ENCODE measurements around the gene NLGN1. TPM values are rescaled to one million over a fixed set of nuclear protein-coding genes. Genes with fewer than 3 reads are reported as not detected.

Gene NLGN1
- total RNA-seq, 1 donor from 2014 or later = not detected

DNA sequence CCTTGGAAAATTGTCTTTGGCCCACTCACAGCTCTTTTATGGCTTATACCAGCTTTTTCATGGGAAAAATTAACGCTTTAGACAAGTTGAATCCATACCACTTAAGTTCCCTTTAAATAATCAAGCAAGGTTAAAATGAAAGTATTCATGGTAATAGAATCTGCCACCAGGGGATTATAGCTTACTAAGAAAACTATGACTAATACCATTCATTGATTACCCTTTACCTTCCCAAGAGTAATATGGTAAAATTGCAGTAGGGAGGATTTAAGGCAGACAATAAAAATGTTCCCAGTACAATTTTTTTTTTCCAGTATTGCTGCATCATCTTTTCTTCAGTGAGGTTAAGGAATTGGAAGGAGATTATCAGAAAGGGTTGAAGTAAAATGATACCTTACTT lies 820.5 kb downstream of the NLGN1 start:
- H3K4me3 Mint-ChIP-seq = no peak overlapping the region
- ATAC-seq (ENCODE audit: low read depth) (no peak), DNase-seq (no peak)
- no peak overlapping the region for H3K27ac Mint-ChIP-seq
- intact Hi-C loops (cut with micrococcal nuclease) = no loop called here
- H3K9me3 Mint-ChIP-seq = peaks cover 8% of the 10 kb centered on the region
- H3K27me3 Mint-ChIP-seq = no peaks in the 10 kb centered on the region
- H3K36me3 Mint-ChIP-seq (ENCODE audit: low read depth) = no peaks in the 10 kb centered on the region
- no peaks in the 10 kb centered on the region for H3K4me1 Mint-ChIP-seq
- ChIA-PET POLR2A (no interaction called here), CTCF (no interaction called here)
- TF ChIP-seq, protein P1, sequence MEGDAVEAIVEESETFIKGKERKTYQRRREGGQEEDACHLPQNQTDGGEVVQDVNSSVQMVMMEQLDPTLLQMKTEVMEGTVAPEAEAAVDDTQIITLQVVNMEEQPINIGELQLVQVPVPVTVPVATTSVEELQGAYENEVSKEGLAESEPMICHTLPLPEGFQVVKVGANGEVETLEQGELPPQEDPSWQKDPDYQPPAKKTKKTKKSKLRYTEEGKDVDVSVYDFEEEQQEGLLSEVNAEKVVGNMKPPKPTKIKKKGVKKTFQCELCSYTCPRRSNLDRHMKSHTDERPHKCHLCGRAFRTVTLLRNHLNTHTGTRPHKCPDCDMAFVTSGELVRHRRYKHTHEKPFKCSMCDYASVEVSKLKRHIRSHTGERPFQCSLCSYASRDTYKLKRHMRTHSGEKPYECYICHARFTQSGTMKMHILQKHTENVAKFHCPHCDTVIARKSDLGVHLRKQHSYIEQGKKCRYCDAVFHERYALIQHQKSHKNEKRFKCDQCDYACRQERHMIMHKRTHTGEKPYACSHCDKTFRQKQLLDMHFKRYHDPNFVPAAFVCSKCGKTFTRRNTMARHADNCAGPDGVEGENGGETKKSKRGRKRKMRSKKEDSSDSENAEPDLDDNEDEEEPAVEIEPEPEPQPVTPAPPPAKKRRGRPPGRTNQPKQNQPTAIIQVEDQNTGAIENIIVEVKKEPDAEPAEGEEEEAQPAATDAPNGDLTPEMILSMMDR (IDR thresholded peaks at IDR 0.05) = no peak

GRCh38 chr3:174219738-174220137 lies 822.2 kb downstream of the NLGN1 start:
- Mint-ChIP-seq H3K27ac (no peak overlapping the region), H3K4me3 (no peak overlapping the region), H3K4me1 (no peaks in the 10 kb centered on the region), H3K36me3 (ENCODE audit: low read depth) (no peaks in the 10 kb centered on the region), H3K27me3 (no peaks in the 10 kb centered on the region), H3K9me3 (peaks cover 10% of the 10 kb centered on the region)
- CTCF ChIA-PET = no interaction called here
- no peak for ATAC-seq (ENCODE audit: low read depth)
- POLR2A ChIA-PET = no interaction called here
- TF ChIP-seq, protein P1 (IDR thresholded peaks at IDR 0.05) = no peak
- intact Hi-C loops (cut with micrococcal nuclease) = no loop called here
- no peak for DNase-seq

GRCh38 chr3:174220775-174221554 lies 823.4 kb downstream of the NLGN1 start:
- Mint-ChIP-seq H3K4me3 (no peak overlapping the region), H3K27ac (no peak overlapping the region), H3K4me1 (no peaks in the 10 kb centered on the region), H3K27me3 (no peaks in the 10 kb centered on the region), H3K36me3 (ENCODE audit: low read depth) (no peaks in the 10 kb centered on the region), H3K9me3 (peaks cover 10% of the 10 kb centered on the region)
- DNase-seq (no peak), ATAC-seq (ENCODE audit: low read depth) (no peak)
- intact Hi-C loops (cut with micrococcal nuclease) = no loop called here
- TF ChIP-seq, protein P1 (IDR thresholded peaks at IDR 0.05) = no peak
- ChIA-PET CTCF (no interaction called here), POLR2A (no interaction called here)

- H3K4me1 Mint-ChIP-seq = no peaks in the 10 kb centered on the region
- no peak for DNase-seq
- no peaks in the 10 kb centered on the region for H3K27me3 Mint-ChIP-seq
- no peak overlapping the region for H3K27ac Mint-ChIP-seq
- H3K9me3 Mint-ChIP-seq = peaks cover 10% of the 10 kb centered on the region
- H3K4me3 Mint-ChIP-seq = no peak overlapping the region
- H3K36me3 Mint-ChIP-seq (ENCODE audit: low read depth) = no peaks in the 10 kb centered on the region
- ATAC-seq (ENCODE audit: low read depth) = no peak
- ChIA-PET POLR2A (no interaction called here), CTCF (no interaction called here)
- TF ChIP-seq, protein P1 (IDR thresholded peaks at IDR 0.05) = no peak
- intact Hi-C loops (cut with micrococcal nuclease) = no loop called here
Measured at GRCh38 chr3:174223042-174223441, 825.5 kb downstream of the NLGN1 start.

DNA sequence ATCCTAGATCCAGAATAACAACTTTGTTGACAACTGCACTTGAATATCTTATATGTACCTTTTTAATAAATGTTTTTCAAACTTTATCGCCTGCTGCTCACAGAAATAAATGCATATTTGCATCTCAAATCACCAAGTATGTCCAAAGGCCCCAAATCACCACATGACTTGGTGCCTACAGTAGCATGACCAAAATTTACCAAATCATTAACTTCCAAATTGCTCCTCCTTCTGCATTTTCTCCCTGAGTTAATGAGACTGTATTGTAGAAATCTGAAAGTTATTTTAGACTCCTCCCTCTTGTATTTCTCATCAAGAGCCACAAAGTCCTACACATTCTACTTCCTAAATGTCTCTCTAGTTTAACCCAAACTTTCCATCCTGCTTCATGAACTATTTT lies 826.1 kb downstream of the NLGN1 start:
- Mint-ChIP-seq H3K4me3 (no peak overlapping the region), H3K27me3 (no peaks in the 10 kb centered on the region), H3K9me3 (peaks cover 10% of the 10 kb centered on the region), H3K27ac (no peak overlapping the region), H3K36me3 (ENCODE audit: low read depth) (no peaks in the 10 kb centered on the region), H3K4me1 (no peaks in the 10 kb centered on the region)
- intact Hi-C loops (cut with micrococcal nuclease) = no loop called here
- ChIA-PET POLR2A (no interaction called here), CTCF (no interaction called here)
- ATAC-seq (ENCODE audit: low read depth) = no peak
- TF ChIP-seq, protein P1 (IDR thresholded peaks at IDR 0.05) = no peak
- DNase-seq = no peak

Measured in activated B cell treated with CpG ODN at 0.5 μM for 24 hours (primary cell).